A549 (cell line): ENCODE results near the gene HLA-A. TPM values are rescaled to one million over a fixed set of nuclear protein-coding genes. Genes with fewer than 3 reads are reported as not detected.

Experiments used
- ATAC-seq, 2 experiments: fragments of 200-7000 bp in 1 of 2; fragments of >200 bp in 1 of 2; cut with Nextera tagmentation in 1 of 2; cut with Tn5 transposase in 1 of 2; 3 replicates each; pipeline versions ENCODE4 v1.8.0 to v1.9.1; 2018 to 2020; ENCODE audit warnings: mild to moderate bottlenecking in 1 of 2, moderate library complexity in 1 of 2
- CTCF ChIA-PET: fragments of 300-600 bp; sonication (Branson Sonifier 250); formaldehyde crosslinking; extraction: SDS; loops from one replicate; lab custom pipeline; 2021; ENCODE audit warnings: antibody characterized with exemption, inconsistent platforms; lab: Yijun Ruan, JAX
- POLR2A ChIA-PET: fragments of 350-600 bp; formaldehyde crosslinking; extraction: SDS; loops from one replicate; lab custom pipeline; 2021; ENCODE audit warnings: antibody characterized with exemption, inconsistent platforms; lab: Yijun Ruan, JAX
- DNase-seq, 2 experiments: peaks; one replicate each; pipeline versions ENCODE4 v3.0.0 to v3.0.0-alpha.2; 2011 to 2016; ENCODE audit warnings: low read depth in 1 of 2, low spot score in 1 of 2
- FAIRE-seq: peaks from 2 replicates; lab custom pipeline; 2011; peaks lifted over from hg19 to GRCh38; lab: Jason Lieb, UNC
- H3K27ac ChIP-seq, 2 experiments: fragments of >200 bp; sonication (Bioruptor Twin); formaldehyde crosslinking; 3 replicates each; pipeline ENCODE4 v1.5.1; 2016 to 2017
- H3K4me1 ChIP-seq: fragments of >200 bp; sonication (Bioruptor Twin); formaldehyde crosslinking; 3 replicates; pipeline ENCODE4 v1.6.1; 2016
- H3K4me2 ChIP-seq: fragments of >200 bp; sonication (Bioruptor Twin); formaldehyde crosslinking; 3 replicates; pipeline ENCODE4 v1.6.1; 2016
- H3K4me3 ChIP-seq: fragments of >200 bp; sonication (Bioruptor Twin); formaldehyde crosslinking; 3 replicates; pipeline ENCODE4 v1.5.1; 2016
- H3K9me3 ChIP-seq: fragments of >200 bp; sonication (Bioruptor Twin); formaldehyde crosslinking; 3 replicates; pipeline ENCODE4 v1.6.1; 2016
- CBX8 ChIP-seq: fragments of 200-600 bp; sonication (generic); IDR thresholded peaks from 2 replicates; pipeline ENCODE4 v1.6.1; 2016
- CHD2 ChIP-seq: fragments of 150-350 bp; IDR thresholded peaks from 2 replicates; pipeline ENCODE4 v1.6.1; 2014; ENCODE audit warnings: low read length; ENCODE audit not compliant: partially characterized antibody
- CHD4 ChIP-seq: fragments of 200-600 bp; sonication (generic); IDR thresholded peaks from 2 replicates; pipeline ENCODE4 v1.6.1; 2016; ENCODE audit warnings: antibody characterized with exemption, mild to moderate bottlenecking, borderline replicate concordance
- EHF ChIP-seq: fragments of 250-450 bp; sonication (Bioruptor Pico); IDR thresholded peaks from 2 replicates; pipeline ENCODE4 v1.5.0; 2020; ENCODE audit warnings: mild to moderate bottlenecking
- EHMT2 ChIP-seq: fragments of 200-600 bp; sonication (generic); IDR thresholded peaks from 2 replicates; pipeline ENCODE4 v1.6.1; 2016; ENCODE audit warnings: antibody characterized with exemption, low read depth, mild to moderate bottlenecking, moderate library complexity
- EP300 ChIP-seq, 2 experiments: fragments of >200 bp; sonication (Bioruptor Twin); formaldehyde crosslinking; IDR thresholded peaks; 2 replicates in 1 of 2; 3 replicates in 1 of 2; pipeline ENCODE4 v1.6.1; 2016 to 2017
- HDAC2 ChIP-seq: fragments of 200-600 bp; sonication (generic); IDR thresholded peaks from 2 replicates; pipeline ENCODE4 v1.6.1; 2016
- HOXA7 ChIP-seq: fragments of 250-450 bp; sonication (Bioruptor Pico); IDR thresholded peaks from 2 replicates; pipeline ENCODE4 v1.5.0; 2020; ENCODE audit warnings: mild to moderate bottlenecking, moderate library complexity
- HOXB5 ChIP-seq: fragments of 250-450 bp; sonication (Bioruptor Pico); IDR thresholded peaks from 2 replicates; pipeline ENCODE4 v1.5.0; 2020; ENCODE audit warnings: mild to moderate bottlenecking, moderate library complexity
- MYC ChIP-seq: IDR thresholded peaks from 2 replicates; pipeline ENCODE4 v1.6.1; 2012; ENCODE audit warnings: mild to moderate bottlenecking, inconsistent platforms, low read length, improper control_type of control experiment, borderline replicate concordance
- NPAS2 ChIP-seq: fragments of 250-450 bp; sonication (Bioruptor Pico); IDR thresholded peaks from 2 replicates; pipeline ENCODE4 v1.8.0; 2022; ENCODE audit warnings: mild to moderate bottlenecking, moderate library complexity, borderline replicate concordance
- PHF8 ChIP-seq: fragments of 200-600 bp; sonication (generic); IDR thresholded peaks from 2 replicates; pipeline ENCODE4 v1.6.1; 2016; ENCODE audit warnings: low read depth, mild to moderate bottlenecking, antibody characterized with exemption, moderate library complexity, borderline replicate concordance
- POLR2A ChIP-seq: IDR thresholded peaks from 2 replicates; pipeline ENCODE4 v1.6.1; 2012; ENCODE audit warnings: mild to moderate bottlenecking, low read length
- POLR2AphosphoS2 ChIP-seq: conservative IDR thresholded peaks from 2 replicates; pipeline ENCODE4 v1.6.1; 2012; ENCODE audit warnings: low read length, improper control_type of control experiment, inconsistent platforms
- RARB ChIP-seq: fragments of 250-450 bp; sonication (Bioruptor Pico); IDR thresholded peaks from 2 replicates; pipeline ENCODE4 v1.8.0; 2021; ENCODE audit warnings: mild to moderate bottlenecking, moderate library complexity
- RNF2 ChIP-seq: fragments of 200-600 bp; sonication (generic); IDR thresholded peaks from 2 replicates; pipeline ENCODE4 v1.6.1; 2016; ENCODE audit warnings: low read depth, mild to moderate bottlenecking, antibody characterized with exemption, moderate library complexity, borderline replicate concordance
- ZSCAN20 ChIP-seq: fragments of 250-450 bp; sonication (Bioruptor Pico); IDR thresholded peaks from 2 replicates; pipeline ENCODE4 v1.8.0; 2022; ENCODE audit warnings: mild to moderate bottlenecking, moderate library complexity
- WGBS: methylation state at CpG from one replicate; pipeline ENCODE4 v1.1.6; 2017; ENCODE audit errors: missing lambda C conversion rate; 5-methylcytosine and 5-hydroxymethylcytosine counted together
- polyA plus RNA-seq, 4 experiments: library from polyadenylated mRNA; depleted of rRNA in 3 of 4; stranded (reverse); fragments of >200 nt; fragmentation: RNase III in 1 of 4; extraction: RNeasy Plus Mini Kit Qiagen cat#74134 plus additional on column Dnase treatment in 1 of 4; gene quantifications; 2 replicates in 3 of 4; 3 replicates in 1 of 4; pipeline ENCODE4 v1.2.3, GENCODE V29; 2011 to 2017
- TF ChIP-seq, protein P1 (sequence below): IDR thresholded peaks from 2 replicates; pipeline ENCODE4 v1.6.1; 2012
- TF ChIP-seq, protein P2 (sequence below): fragments of 250-450 bp; sonication (Bioruptor Pico); IDR thresholded peaks from 2 replicates; pipeline ENCODE4 v1.5.0; 2021; ENCODE audit warnings: mild to moderate bottlenecking, moderate library complexity, borderline replicate concordance
- TF ChIP-seq, protein P3 (sequence below): fragments of 250-450 bp; sonication (Bioruptor Pico); IDR thresholded peaks from 2 replicates; pipeline ENCODE4 v1.5.0; 2020; ENCODE audit warnings: low read depth, mild to moderate bottlenecking, moderate library complexity
- TF ChIP-seq, protein P4 (sequence below): fragments of 150-350 bp; IDR thresholded peaks from 2 replicates; pipeline ENCODE4 v1.6.1; 2014; ENCODE audit warnings: low read depth, mild to moderate bottlenecking, low read length
- TF ChIP-seq, protein P5 (sequence below): fragments of 200-600 bp; sonication (generic); IDR thresholded peaks from 2 replicates; pipeline ENCODE4 v1.6.1; 2016; ENCODE audit warnings: antibody characterized with exemption, mild to moderate bottlenecking, moderate library complexity
- TF ChIP-seq, protein P6 (sequence below): fragments of 450-650 bp; IDR thresholded peaks from 2 replicates; pipeline ENCODE4 v1.6.1; 2014; ENCODE audit warnings: antibody characterized with exemption

Gene HLA-A
- polyA plus RNA-seq, 2 of the 4 experiments (the other 2 are of a cell fraction) = 78.8 to 95.0 TPM

DNA sequence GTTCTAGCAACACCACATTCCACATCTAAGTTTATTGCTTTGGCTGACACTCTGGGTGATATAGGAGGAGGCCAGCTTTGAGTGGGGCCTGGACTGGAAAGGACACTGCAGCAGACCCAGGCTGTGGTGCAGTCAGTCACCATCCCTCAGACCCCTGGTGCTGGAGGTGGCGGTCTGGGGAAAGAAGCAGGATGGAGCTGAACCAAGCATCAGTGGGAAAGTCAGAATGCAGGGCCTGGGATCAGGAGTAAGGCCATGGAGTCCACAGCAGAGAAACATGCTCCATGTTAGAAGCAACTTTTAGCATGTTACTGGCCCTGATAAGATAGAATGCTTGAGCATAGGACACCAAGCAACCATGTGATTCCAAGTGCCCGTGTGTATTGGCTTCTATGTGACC, 5.9 kb downstream of the HLA-A start:
- H3K4me2 ChIP-seq = no peak overlapping the region
- POLR2A ChIA-PET = no interaction called here
- DNase-seq (no peak), ATAC-seq (no peak; a peak in 1 of 6 replicates), FAIRE-seq (no peak)
- CTCF ChIA-PET = no interaction called here
- H3K9me3 ChIP-seq = no peaks in the 10 kb centered on the region
- H3K4me3 ChIP-seq = no peak overlapping the region
- WGBS = 86% methylated on average over 2 of the region's 2 CpGs
- peaks cover 5% of the 10 kb centered on the region; the same call in 1 of the 3 replicates for H3K4me1 ChIP-seq
- H3K27ac ChIP-seq = no peak overlapping the region
- no peak for TF ChIP-seq CBX8
- TF ChIP-seq, protein P1, sequence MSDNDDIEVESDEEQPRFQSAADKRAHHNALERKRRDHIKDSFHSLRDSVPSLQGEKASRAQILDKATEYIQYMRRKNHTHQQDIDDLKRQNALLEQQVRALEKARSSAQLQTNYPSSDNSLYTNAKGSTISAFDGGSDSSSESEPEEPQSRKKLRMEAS = no peak
- no peak for TF ChIP-seq CHD4
- TF ChIP-seq EP300 (IDR thresholded peaks at IDR 0.05) = no peak
- no peak for TF ChIP-seq MYC
- no peak for TF ChIP-seq RNF2

DNA sequence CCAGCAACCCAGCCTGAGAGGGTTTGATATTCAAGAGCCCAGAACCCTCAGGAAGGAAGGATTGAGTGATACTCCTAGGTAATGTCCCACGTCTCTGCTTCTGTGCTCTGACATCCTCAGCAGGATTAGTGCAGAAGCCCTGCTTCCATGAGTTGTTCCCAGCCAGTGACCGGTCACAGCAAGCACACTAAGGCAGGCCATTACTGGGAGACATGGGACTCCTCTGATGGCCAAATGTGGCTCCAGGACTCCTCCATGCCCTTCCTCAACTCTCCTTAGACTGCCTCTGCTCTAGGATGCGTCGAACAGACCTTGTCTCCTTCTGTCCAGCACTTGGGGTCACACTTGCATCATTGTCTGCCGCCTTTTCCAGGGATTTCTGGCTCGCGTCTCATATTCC, 7.6 kb downstream of the HLA-A start:
- ATAC-seq (no peak), FAIRE-seq (no peak), DNase-seq (no peak)
- CTCF ChIA-PET = no interaction called here
- no peak overlapping the region for H3K27ac ChIP-seq
- H3K4me3 ChIP-seq = no peak overlapping the region
- no peak for TF ChIP-seq HOXB5
- TF ChIP-seq EHF = no peak
- TF ChIP-seq, protein P2, sequence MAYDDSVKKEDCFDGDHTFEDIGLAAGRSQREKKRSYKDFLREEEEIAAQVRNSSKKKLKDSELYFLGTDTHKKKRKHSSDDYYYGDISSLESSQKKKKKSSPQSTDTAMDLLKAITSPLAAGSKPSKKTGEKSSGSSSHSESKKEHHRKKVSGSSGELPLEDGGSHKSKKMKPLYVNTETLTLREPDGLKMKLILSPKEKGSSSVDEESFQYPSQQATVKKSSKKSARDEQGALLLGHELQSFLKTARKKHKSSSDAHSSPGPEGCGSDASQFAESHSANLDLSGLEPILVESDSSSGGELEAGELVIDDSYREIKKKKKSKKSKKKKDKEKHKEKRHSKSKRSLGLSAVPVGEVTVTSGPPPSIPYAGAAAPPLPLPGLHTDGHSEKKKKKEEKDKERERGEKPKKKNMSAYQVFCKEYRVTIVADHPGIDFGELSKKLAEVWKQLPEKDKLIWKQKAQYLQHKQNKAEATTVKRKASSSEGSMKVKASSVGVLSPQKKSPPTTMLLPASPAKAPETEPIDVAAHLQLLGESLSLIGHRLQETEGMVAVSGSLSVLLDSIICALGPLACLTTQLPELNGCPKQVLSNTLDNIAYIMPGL (CRISPR knock-in tag) = no peak
- no peak for TF ChIP-seq PHF8
- no peak for TF ChIP-seq CHD2
- TF ChIP-seq, protein P3, sequence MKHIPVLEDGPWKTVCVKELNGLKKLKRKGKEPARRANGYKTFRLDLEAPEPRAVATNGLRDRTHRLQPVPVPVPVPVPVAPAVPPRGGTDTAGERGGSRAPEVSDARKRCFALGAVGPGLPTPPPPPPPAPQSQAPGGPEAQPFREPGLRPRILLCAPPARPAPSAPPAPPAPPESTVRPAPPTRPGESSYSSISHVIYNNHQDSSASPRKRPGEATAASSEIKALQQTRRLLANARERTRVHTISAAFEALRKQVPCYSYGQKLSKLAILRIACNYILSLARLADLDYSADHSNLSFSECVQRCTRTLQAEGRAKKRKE (CRISPR knock-in tag) = no peak
- TF ChIP-seq POLR2A = no peak
- TF ChIP-seq POLR2AphosphoS2 = no peak
- no peaks in the 10 kb centered on the region for H3K9me3 ChIP-seq
- POLR2A ChIA-PET = no interaction called here
- 75% methylated on average over 7 of the region's 7 CpGs for WGBS
- peaks cover 12% of the 10 kb centered on the region for H3K4me1 ChIP-seq
- no peak overlapping the region for H3K4me2 ChIP-seq

DNA sequence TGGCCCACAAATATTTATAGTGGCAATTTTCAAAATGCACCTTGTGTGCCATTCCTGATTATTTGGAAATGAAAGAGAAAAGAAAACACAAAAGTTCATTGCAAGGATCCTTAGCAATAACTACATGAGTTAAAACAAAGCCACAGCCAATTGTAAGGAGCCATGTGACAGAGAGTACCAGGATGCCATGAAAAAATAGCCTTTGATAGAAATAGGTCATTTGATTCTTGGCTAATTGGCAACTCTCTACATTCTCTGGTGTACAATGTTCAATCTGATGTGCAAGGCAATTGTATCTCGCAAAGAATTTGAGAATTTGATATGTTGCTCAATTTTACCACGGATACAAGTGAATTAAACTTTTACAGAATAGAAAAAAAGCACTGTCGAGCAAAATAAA, 9.6 kb downstream of the HLA-A start:
- WGBS = 74% methylated on average over 3 of the region's 3 CpGs
- FAIRE-seq (no peak), ATAC-seq (no peak), DNase-seq (no peak)
- ChIA-PET CTCF (interaction anchor here (0.6 to 1.1 kb wide), 2 partner anchors 13 to 159 kb away, joined by 3 read pairs; no protein-coding TSS in a partner anchor), POLR2A (interaction anchor here (2.6 kb wide), 1 partner anchor 14 kb away, joined by 15 read pairs; no protein-coding TSS in a partner anchor)
- Histone ChIP-seq H3K9me3 (no peaks in the 10 kb centered on the region), H3K4me1 (peaks cover 12% of the 10 kb centered on the region), H3K4me3 (no peak overlapping the region), H3K4me2 (no peak overlapping the region), H3K27ac (no peak overlapping the region)
- no peak for TF ChIP-seq EHMT2
- TF ChIP-seq, protein P4, sequence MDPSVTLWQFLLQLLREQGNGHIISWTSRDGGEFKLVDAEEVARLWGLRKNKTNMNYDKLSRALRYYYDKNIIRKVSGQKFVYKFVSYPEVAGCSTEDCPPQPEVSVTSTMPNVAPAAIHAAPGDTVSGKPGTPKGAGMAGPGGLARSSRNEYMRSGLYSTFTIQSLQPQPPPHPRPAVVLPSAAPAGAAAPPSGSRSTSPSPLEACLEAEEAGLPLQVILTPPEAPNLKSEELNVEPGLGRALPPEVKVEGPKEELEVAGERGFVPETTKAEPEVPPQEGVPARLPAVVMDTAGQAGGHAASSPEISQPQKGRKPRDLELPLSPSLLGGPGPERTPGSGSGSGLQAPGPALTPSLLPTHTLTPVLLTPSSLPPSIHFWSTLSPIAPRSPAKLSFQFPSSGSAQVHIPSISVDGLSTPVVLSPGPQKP = no peak
- TF ChIP-seq, protein P5, sequence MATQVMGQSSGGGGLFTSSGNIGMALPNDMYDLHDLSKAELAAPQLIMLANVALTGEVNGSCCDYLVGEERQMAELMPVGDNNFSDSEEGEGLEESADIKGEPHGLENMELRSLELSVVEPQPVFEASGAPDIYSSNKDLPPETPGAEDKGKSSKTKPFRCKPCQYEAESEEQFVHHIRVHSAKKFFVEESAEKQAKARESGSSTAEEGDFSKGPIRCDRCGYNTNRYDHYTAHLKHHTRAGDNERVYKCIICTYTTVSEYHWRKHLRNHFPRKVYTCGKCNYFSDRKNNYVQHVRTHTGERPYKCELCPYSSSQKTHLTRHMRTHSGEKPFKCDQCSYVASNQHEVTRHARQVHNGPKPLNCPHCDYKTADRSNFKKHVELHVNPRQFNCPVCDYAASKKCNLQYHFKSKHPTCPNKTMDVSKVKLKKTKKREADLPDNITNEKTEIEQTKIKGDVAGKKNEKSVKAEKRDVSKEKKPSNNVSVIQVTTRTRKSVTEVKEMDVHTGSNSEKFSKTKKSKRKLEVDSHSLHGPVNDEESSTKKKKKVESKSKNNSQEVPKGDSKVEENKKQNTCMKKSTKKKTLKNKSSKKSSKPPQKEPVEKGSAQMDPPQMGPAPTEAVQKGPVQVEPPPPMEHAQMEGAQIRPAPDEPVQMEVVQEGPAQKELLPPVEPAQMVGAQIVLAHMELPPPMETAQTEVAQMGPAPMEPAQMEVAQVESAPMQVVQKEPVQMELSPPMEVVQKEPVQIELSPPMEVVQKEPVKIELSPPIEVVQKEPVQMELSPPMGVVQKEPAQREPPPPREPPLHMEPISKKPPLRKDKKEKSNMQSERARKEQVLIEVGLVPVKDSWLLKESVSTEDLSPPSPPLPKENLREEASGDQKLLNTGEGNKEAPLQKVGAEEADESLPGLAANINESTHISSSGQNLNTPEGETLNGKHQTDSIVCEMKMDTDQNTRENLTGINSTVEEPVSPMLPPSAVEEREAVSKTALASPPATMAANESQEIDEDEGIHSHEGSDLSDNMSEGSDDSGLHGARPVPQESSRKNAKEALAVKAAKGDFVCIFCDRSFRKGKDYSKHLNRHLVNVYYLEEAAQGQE = no peak
- TF ChIP-seq ZSCAN20 (CRISPR knock-in tag) = no peak
- no peak for TF ChIP-seq HDAC2
- no peak for TF ChIP-seq POLR2AphosphoS2
- TF ChIP-seq, protein P2 (CRISPR knock-in tag) = no peak
- no peak for TF ChIP-seq NPAS2 (CRISPR knock-in tag)
- TF ChIP-seq HOXA7 = no peak
- TF ChIP-seq, protein P6, sequence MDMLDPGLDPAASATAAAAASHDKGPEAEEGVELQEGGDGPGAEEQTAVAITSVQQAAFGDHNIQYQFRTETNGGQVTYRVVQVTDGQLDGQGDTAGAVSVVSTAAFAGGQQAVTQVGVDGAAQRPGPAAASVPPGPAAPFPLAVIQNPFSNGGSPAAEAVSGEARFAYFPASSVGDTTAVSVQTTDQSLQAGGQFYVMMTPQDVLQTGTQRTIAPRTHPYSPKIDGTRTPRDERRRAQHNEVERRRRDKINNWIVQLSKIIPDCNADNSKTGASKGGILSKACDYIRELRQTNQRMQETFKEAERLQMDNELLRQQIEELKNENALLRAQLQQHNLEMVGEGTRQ = no peak
- no peak for TF ChIP-seq RARB (CRISPR knock-in tag)
